ENCODE measurements around the gene OR13F1.
"Not testable (repeated sequence)": the region's sequence is repeated elsewhere in the genome, so short reads cannot be mapped to it uniquely, and the experiment has no call there.

The OR13F1 gene, protein sequence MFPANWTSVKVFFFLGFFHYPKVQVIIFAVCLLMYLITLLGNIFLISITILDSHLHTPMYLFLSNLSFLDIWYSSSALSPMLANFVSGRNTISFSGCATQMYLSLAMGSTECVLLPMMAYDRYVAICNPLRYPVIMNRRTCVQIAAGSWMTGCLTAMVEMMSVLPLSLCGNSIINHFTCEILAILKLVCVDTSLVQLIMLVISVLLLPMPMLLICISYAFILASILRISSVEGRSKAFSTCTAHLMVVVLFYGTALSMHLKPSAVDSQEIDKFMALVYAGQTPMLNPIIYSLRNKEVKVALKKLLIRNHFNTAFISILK

DNA sequence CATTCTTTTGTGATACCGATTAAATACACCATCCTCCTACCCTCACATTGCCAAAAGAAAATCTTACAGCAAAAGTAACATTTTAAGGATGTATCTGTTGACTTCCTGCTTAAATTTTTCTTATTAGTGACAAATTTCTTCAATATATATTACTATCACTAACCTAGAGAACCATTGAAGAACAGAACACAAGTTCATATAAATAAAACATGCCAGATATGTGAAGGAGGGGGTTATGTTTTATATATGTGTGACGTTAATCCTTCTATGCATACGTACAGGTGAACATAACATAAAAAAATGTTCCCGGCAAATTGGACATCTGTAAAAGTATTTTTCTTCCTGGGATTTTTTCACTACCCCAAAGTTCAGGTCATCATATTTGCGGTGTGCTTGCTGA, at the start of gene OR13F1:
Gene OR13F1 (plus strand): TSS at position 301 of the 400 bp plus-strand sequence. CDS start 0 bp downstream, at position 301.
- DNase-seq, result no peak

- no peak for DNase-seq
Measured at GRCh38 chr9:104456831-104457230, 47.2 kb upstream of the OR13F1 start.

GRCh38 chr9:104463864-104464263, 40.2 kb upstream of the OR13F1 start:
- DNase-seq, result no peak

DNA sequence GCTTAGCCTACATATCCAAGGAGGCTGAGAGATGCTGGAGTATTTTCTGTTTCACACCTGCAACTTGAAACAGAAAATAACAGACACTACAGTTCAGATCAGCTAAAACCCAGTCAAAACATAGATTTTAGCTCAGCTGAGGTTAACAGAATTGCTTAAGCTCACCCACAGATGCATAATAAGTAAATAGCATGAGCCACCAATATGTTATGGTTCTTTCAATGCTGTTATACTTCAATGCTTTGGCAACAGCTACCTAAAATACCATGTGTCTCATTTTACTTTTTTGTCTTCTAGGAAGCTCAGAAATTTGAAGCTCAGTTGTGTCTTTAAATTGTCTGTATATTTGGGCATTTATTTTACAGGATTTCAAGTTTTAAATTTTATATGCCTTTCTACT, 35.8 kb upstream of the OR13F1 start:
- no peak for DNase-seq

- no peak for DNase-seq
Measured at GRCh38 chr9:104482921-104483570, 21.0 kb upstream of the OR13F1 start.

- DNase-seq, result no peak
Measured at GRCh38 chr9:104485014-104485413, 19.0 kb upstream of the OR13F1 start.

- no peak for DNase-seq
Measured at GRCh38 chr9:104494808-104495207, 9.3 kb upstream of the OR13F1 start.

GRCh38 chr9:104503440-104503839, 623 bp upstream of the OR13F1 start:
- DNase-seq, result no peak

DNA sequence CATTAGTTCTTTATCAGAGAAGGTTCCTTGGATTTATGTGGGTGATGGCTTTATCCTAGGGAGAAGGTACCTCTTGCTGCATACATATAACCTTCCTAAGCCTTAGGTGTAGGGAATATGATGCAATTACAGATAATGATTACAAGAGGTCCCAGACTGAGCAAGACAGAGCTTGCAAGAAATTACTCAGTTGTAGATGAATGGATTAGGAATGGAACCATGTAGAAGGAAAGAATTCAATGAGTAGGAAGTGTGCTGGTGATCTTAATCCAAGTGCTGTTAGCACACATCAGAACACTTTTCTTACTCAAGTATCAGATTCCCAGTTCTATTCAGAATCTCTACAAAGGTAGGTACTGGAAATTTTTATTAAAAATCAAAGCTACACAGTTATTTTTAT, 2.5 kb downstream of the OR13F1 start:
- DNase-seq, result no peak

GRCh38 chr9:104514901-104515300, 10.8 kb downstream of the OR13F1 start:
- DNase-seq, result no peak

DNA sequence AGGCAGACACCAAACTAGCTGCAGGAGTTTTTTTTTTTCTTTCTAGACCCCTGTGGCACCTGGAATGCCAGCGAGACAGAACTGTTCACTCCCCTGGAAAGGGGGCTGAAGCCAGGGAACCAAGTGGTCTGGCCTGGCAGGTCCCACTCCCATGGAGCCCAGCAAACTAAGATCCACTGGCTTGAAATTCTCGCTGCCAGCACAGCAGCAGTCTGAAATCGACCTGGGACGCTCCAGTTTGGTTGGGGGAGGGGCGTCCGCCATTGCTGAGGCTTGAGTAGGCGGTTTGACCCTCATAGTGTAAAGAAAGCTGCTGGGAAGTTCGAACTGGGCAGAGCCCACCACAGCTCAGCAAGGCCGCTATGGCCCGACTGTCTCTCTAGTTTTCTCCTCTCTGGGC, 16.2 kb downstream of the OR13F1 start:
- not testable (repeated sequence) for DNase-seq

DNA sequence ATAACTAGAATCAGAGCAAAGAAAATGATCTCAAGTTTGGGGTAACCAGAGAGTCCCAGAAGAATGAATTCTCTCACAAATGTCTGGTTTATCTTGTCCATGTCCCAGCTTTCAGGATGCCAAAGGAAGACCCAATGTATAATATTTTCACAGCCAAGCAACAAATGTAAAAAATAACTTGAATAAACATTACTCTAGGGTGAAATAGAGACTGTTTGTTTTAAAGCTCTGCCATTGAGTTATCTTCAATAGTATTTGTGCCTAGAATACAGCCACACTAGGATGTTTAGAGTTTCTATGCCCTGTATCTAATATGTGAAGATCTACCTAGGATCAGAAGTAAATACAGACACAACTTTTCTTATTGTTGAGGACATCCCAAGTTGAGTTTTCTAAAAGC, 23.0 kb downstream of the OR13F1 start, which contains the start of gene OR13C4:
Gene OR13C4 (minus strand): TSS at position 101 of the 400 bp plus-strand sequence. CDS start 0 bp downstream, at position 101.
- DNase-seq, result no peak

GRCh38 chr9:104536756-104537155, 32.7 kb downstream of the OR13F1 start, which contains the start of gene OR13C3:
Gene OR13C3 (minus strand): TSS chr9:104536856. CDS start chr9:104536723, 133 bp downstream.
- DNase-seq, result no peak

DNA sequence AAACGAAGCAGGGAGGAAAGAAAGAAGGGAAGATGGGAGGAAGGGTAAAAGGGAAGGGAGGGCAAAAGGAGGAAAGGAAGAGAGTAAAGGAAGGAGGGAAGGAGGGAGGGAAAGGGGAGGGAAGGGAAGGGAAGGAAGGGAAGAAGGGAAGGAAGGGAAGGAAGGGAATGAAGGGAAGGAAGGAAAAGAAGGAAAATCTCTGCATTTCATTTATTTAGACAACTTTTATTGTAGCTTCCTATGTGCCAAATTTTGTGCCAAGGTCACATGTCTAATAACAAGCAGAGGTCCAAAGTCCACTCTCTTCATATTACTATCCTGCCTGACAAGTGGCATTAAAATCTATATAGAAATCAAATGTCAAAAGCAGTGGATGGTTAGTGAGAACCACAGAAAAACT, 35.2 kb downstream of the OR13F1 start:
- DNase-seq, result no peak

GRCh38 chr9:104544644-104545043, 40.6 kb downstream of the OR13F1 start:
- DNase-seq, result no peak

- no peak for DNase-seq
Measured at GRCh38 chr9:104553261-104553660, 49.2 kb downstream of the OR13F1 start.
